Astrocyte (in vitro differentiated cells and primary cell): ENCODE results near the gene MYH11. TPM values are rescaled to one million over a fixed set of nuclear protein-coding genes. Genes with fewer than 3 reads are reported as not detected.
"Not testable (repeated sequence)": the region's sequence is repeated elsewhere in the genome, so short reads cannot be mapped to it uniquely, and the experiment has no call there.

Source experiments
- DNase-seq: peaks from one replicate; pipeline ENCODE4 v3.0.0-alpha.2; 2010; ENCODE audit warnings: low read depth
- FAIRE-seq: peaks from 2 replicates; lab custom pipeline; 2011; peaks lifted over from hg19 to GRCh38; lab: Jason Lieb, UNC
- H2AFZ ChIP-seq: 2 replicates; pipeline ENCODE4 v1.6.0; 2012; ENCODE audit warnings: low read depth, low read length, inconsistent platforms
- H3K27ac ChIP-seq: 2 replicates; pipeline ENCODE4 v1.5.1; 2011; ENCODE audit warnings: low read depth, low read length, inconsistent platforms
- H3K27me3 ChIP-seq: 2 replicates; pipeline ENCODE4 v1.6.0; 2011; ENCODE audit warnings: low read length, inconsistent platforms; ENCODE audit not compliant: insufficient read depth
- H3K36me3 ChIP-seq: 2 replicates; pipeline ENCODE4 v1.5.1; 2011; ENCODE audit warnings: low read length, inconsistent platforms; ENCODE audit not compliant: insufficient read depth
- H3K4me1 ChIP-seq: 2 replicates; pipeline ENCODE4 v1.5.1; 2011; ENCODE audit warnings: low read length, inconsistent platforms; ENCODE audit not compliant: insufficient read depth
- H3K4me2 ChIP-seq: 2 replicates; pipeline ENCODE4 v1.6.0; 2012; ENCODE audit warnings: low read length, inconsistent platforms
- H3K4me3 ChIP-seq: 2 replicates; pipeline ENCODE4 v1.5.1; 2011; ENCODE audit warnings: low read depth, mild to moderate bottlenecking, low read length, inconsistent platforms; ENCODE audit not compliant: insufficient read depth
- H3K79me2 ChIP-seq: 2 replicates; pipeline ENCODE4 v1.6.0; 2012; ENCODE audit warnings: mild to moderate bottlenecking, low read length, inconsistent platforms; ENCODE audit not compliant: insufficient read depth
- H3K9ac ChIP-seq: 2 replicates; pipeline ENCODE4 v1.6.0; 2012; ENCODE audit warnings: mild to moderate bottlenecking, low read length, inconsistent platforms
- H3K9me3 ChIP-seq: 2 replicates; pipeline ENCODE4 v1.5.1; 2012; ENCODE audit warnings: low read depth, mild to moderate bottlenecking, low read length, inconsistent platforms; ENCODE audit not compliant: insufficient read depth
- H4K20me1 ChIP-seq: 2 replicates; pipeline ENCODE4 v1.6.0; 2012; ENCODE audit warnings: low read length, inconsistent platforms; ENCODE audit not compliant: insufficient read depth
- H3K27ac Mint-ChIP-seq: one replicate; pipeline ENCODE4 v1.8.0; 2021; ENCODE audit warnings: mild to moderate bottlenecking, mixed read lengths; ENCODE audit not compliant: unreplicated experiment
- H3K27me3 Mint-ChIP-seq: one replicate; pipeline ENCODE4 v1.8.0; 2021; ENCODE audit warnings: low read depth, mixed read lengths; ENCODE audit not compliant: unreplicated experiment
- H3K36me3 Mint-ChIP-seq: one replicate; pipeline ENCODE4 v1.8.0; 2021; ENCODE audit warnings: low read depth, mixed read lengths; ENCODE audit not compliant: unreplicated experiment
- H3K4me1 Mint-ChIP-seq: one replicate; pipeline ENCODE4 v1.8.0; 2021; ENCODE audit warnings: low read depth, mixed read lengths; ENCODE audit not compliant: unreplicated experiment
- H3K4me3 Mint-ChIP-seq: one replicate; pipeline ENCODE4 v1.8.0; 2021; ENCODE audit warnings: mild to moderate bottlenecking, moderate library complexity, mixed read lengths; ENCODE audit not compliant: unreplicated experiment
- H3K9me3 Mint-ChIP-seq: one replicate; pipeline ENCODE4 v1.8.0; 2021; ENCODE audit warnings: mild to moderate bottlenecking, mixed read lengths; ENCODE audit not compliant: unreplicated experiment
- CTCF ChIP-seq: IDR thresholded peaks from 2 replicates; pipeline ENCODE4 v1.5.1; 2011; ENCODE audit warnings: low read depth, mild to moderate bottlenecking, inconsistent platforms, low read length, moderate library complexity; ENCODE audit not compliant: insufficient read depth
- EZH2 ChIP-seq: IDR thresholded peaks from 2 replicates; pipeline ENCODE4 v1.6.1; 2012; ENCODE audit warnings: mild to moderate bottlenecking, low read length, inconsistent platforms; ENCODE audit not compliant: insufficient read depth
- total RNA-seq: library from RNA; stranded (reverse); gene quantifications from 2 replicates; pipeline ENCODE4 v1.2.1, GENCODE V29; 2021

MYH11 gene
- total RNA-seq, 1 donor from 2014 or later, result 1.0 TPM

GRCh38 chr16:15795615-15796014, 61.2 kb downstream of the MYH11 start:
- no peak overlapping the region for H3K27ac Mint-ChIP-seq
- DNase-seq (no peak), FAIRE-seq (no peak)
- no peaks in the 10 kb centered on the region for H3K36me3 Mint-ChIP-seq
- H3K9me3 Mint-ChIP-seq, result peaks cover 2% of the 10 kb centered on the region
- H3K27me3 Mint-ChIP-seq, result peaks cover 17% of the 10 kb centered on the region
- TF ChIP-seq CTCF (no peak), EZH2 (no peak)
- Histone ChIP-seq H4K20me1 (no peaks in the 10 kb centered on the region), H3K9ac (no peak overlapping the region), H3K27me3 (peaks cover 9% of the 10 kb centered on the region), H3K9me3 (peaks cover 3% of the 10 kb centered on the region), H3K4me3 (no peak overlapping the region), H3K27ac (no peak overlapping the region), H3K4me2 (no peak overlapping the region), H2AFZ (no peak overlapping the region), H3K79me2 (no peaks in the 10 kb centered on the region), H3K36me3 (no peaks in the 10 kb centered on the region), H3K4me1 (no peaks in the 10 kb centered on the region)
- H3K4me3 Mint-ChIP-seq, result no peak overlapping the region
- no peaks in the 10 kb centered on the region for H3K4me1 Mint-ChIP-seq

GRCh38 chr16:15792563-15792971, 64.3 kb downstream of the MYH11 start:
- H4K20me1 ChIP-seq, result no peaks in the 10 kb centered on the region
- peaks cover 3% of the 10 kb centered on the region for H3K9me3 ChIP-seq
- FAIRE-seq, result no peak
- no peak overlapping the region for H3K4me2 ChIP-seq
- no peak overlapping the region for H2AFZ ChIP-seq
- peaks cover 2% of the 10 kb centered on the region for H3K27me3 ChIP-seq
- H3K79me2 ChIP-seq, result no peaks in the 10 kb centered on the region
- DNase-seq, result no peak
- Mint-ChIP-seq H3K4me1 (no peaks in the 10 kb centered on the region), H3K9me3 (no peaks in the 10 kb centered on the region), H3K27ac (no peak overlapping the region), H3K4me3 (no peak overlapping the region), H3K36me3 (no peaks in the 10 kb centered on the region), H3K27me3 (peaks cover 2% of the 10 kb centered on the region)
- H3K36me3 ChIP-seq, result no peaks in the 10 kb centered on the region
- H3K4me1 ChIP-seq, result peaks cover 4% of the 10 kb centered on the region
- TF ChIP-seq CTCF (no peak), EZH2 (no peak)
- H3K27ac ChIP-seq, result no peak overlapping the region
- H3K9ac ChIP-seq, result no peak overlapping the region
- no peak overlapping the region for H3K4me3 ChIP-seq

- Histone ChIP-seq H4K20me1 (no peaks in the 10 kb centered on the region), H3K27ac (no peak overlapping the region), H3K9ac (no peak overlapping the region), H2AFZ (no peak overlapping the region), H3K27me3 (no peaks in the 10 kb centered on the region), H3K4me1 (peaks cover 4% of the 10 kb centered on the region), H3K36me3 (no peaks in the 10 kb centered on the region), H3K4me3 (no peak overlapping the region), H3K79me2 (no peaks in the 10 kb centered on the region), H3K4me2 (no peak overlapping the region), H3K9me3 (no peaks in the 10 kb centered on the region)
- Mint-ChIP-seq H3K9me3 (no peaks in the 10 kb centered on the region), H3K27me3 (peaks cover 6% of the 10 kb centered on the region), H3K27ac (no peak overlapping the region), H3K36me3 (peaks cover 2% of the 10 kb centered on the region), H3K4me3 (no peak overlapping the region), H3K4me1 (no peaks in the 10 kb centered on the region)
- DNase-seq (no peak), FAIRE-seq (no peak)
- TF ChIP-seq EZH2 (no peak), CTCF (no peak)
Measured at GRCh38 chr16:15790458-15790857, 66.4 kb downstream of the MYH11 start.

GRCh38 chr16:15789816-15790215, 67.0 kb downstream of the MYH11 start:
- H3K4me3 ChIP-seq, H2AFZ ChIP-seq, H3K27ac Mint-ChIP-seq, H3K79me2 ChIP-seq, FAIRE-seq, H3K27me3 ChIP-seq, H3K9me3 Mint-ChIP-seq, H3K27ac ChIP-seq, H3K36me3 ChIP-seq, H3K4me1 Mint-ChIP-seq, DNase-seq, H3K4me3 Mint-ChIP-seq, H3K4me1 ChIP-seq, H3K36me3 Mint-ChIP-seq, H4K20me1 ChIP-seq, H3K4me2 ChIP-seq, H3K9me3 ChIP-seq, H3K9ac ChIP-seq: not testable (repeated sequence)
- H3K27me3 Mint-ChIP-seq, result peaks cover 12% of the 10 kb centered on the region
